Measurements from ENCODE around the gene ITGA3. TPM values are rescaled to one million over a fixed set of nuclear protein-coding genes. Genes with fewer than 3 reads are reported as not detected.

ITGA3 gene
- total RNA-seq, 1 donor = 35.1 TPM

GRCh38 chr17:50020841-50021599 lies 34.9 kb upstream of the ITGA3 start:
- no peak overlapping the region for H3K4me3 ChIP-seq (ENCODE audit: low read depth, low read length)
- DNase-seq (ENCODE audit: low read depth) = no peak
- TF ChIP-seq CTCF (IDR thresholded peaks at IDR 0.05; ENCODE audit: insufficient read depth, low read length) = no peak

- no peak overlapping the region for H3K4me3 ChIP-seq (ENCODE audit: low read depth, low read length)
- no peak for TF ChIP-seq CTCF (IDR thresholded peaks at IDR 0.05; ENCODE audit: insufficient read depth, low read length)
- no peak for DNase-seq (ENCODE audit: low read depth)
Measured at GRCh38 chr17:50021681-50022370, 34.1 kb upstream of the ITGA3 start.

- DNase-seq (ENCODE audit: low read depth) = no peak
- no peak overlapping the region for H3K4me3 ChIP-seq (ENCODE audit: low read depth, low read length)
- TF ChIP-seq CTCF (IDR thresholded peaks at IDR 0.05; ENCODE audit: insufficient read depth, low read length) = no peak
Measured at GRCh38 chr17:50022463-50023130, 33.3 kb upstream of the ITGA3 start.

GRCh38 chr17:50023520-50023919 lies 32.4 kb upstream of the ITGA3 start:
- no peak for TF ChIP-seq CTCF (IDR thresholded peaks at IDR 0.05; ENCODE audit: insufficient read depth, low read length)
- H3K4me3 ChIP-seq (ENCODE audit: low read depth, low read length) = no peak overlapping the region
- DNase-seq (ENCODE audit: low read depth) = no peak

GRCh38 chr17:50024808-50025207 lies 31.1 kb upstream of the ITGA3 start:
- no peak for DNase-seq (ENCODE audit: low read depth)
- H3K4me3 ChIP-seq (ENCODE audit: low read depth, low read length) = no peak overlapping the region
- TF ChIP-seq CTCF (IDR thresholded peaks at IDR 0.05; ENCODE audit: insufficient read depth, low read length) = no peak

GRCh38 chr17:50026046-50026675 lies 29.7 kb upstream of the ITGA3 start:
- H3K4me3 ChIP-seq (ENCODE audit: low read depth, low read length) = no peak overlapping the region
- TF ChIP-seq CTCF (IDR thresholded peaks at IDR 0.05; ENCODE audit: insufficient read depth, low read length) = no peak
- no peak for DNase-seq (ENCODE audit: low read depth)

Measured in fibroblast of the aortic adventitia (primary cell).